Measurements from ENCODE around the gene RGS7BP.

Gene RGS7BP

GRCh38 chr5:64505769-64506566 lies at the start of gene RGS7BP:
TSS of gene RGS7BP (plus strand) at chr5:64506015. CDS start at chr5:64506625, 610 bp downstream.
- DNase-seq (ENCODE audit: low spot score), result peak; percentile 45

GRCh38 chr5:64457846-64458245 lies 48.0 kb upstream of the RGS7BP start:
- DNase-seq (ENCODE audit: low spot score), result no peak

DNA sequence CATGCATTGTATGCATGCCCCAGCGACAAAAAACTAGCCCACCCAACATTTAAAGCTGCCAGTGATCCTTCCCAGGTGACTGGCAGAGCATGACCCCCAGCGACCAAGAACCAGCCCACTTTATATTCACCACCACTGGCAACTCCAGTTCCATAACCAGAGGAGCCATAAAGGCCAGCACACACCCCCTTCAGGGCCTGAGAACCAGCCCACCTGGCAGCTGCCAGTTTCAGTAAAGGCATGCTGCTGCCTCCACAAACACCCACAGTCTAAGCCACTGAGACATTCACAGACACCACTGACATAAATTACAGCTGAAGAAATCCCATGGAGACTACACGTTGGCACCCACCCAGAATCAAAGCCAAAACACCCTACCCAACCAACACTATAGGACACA lies 46.9 kb upstream of the RGS7BP start:
- DNase-seq (ENCODE audit: low spot score), result no peak

DNA sequence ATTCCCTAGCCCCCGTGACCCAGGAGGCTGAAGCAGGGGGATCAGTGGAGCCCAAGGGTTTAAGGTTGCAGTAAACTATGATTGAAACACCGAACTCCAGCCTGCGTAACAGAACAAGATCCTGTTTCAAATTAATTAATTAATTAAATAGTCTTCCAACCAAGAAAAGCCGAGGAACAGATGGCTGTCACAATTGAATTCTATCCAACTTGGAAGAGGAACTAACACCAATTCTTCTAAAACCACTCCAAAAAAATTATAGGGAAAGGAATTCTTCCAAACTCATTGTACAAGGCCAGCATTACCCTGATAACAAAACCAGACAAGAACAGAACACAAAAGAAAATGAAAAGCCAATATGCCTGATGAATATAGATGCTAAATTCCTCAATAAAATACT lies 43.4 kb upstream of the RGS7BP start:
- DNase-seq (ENCODE audit: low spot score), result no peak

- DNase-seq (ENCODE audit: low spot score), result no peak
Measured at GRCh38 chr5:64486163-64486562, 19.7 kb upstream of the RGS7BP start.

DNA sequence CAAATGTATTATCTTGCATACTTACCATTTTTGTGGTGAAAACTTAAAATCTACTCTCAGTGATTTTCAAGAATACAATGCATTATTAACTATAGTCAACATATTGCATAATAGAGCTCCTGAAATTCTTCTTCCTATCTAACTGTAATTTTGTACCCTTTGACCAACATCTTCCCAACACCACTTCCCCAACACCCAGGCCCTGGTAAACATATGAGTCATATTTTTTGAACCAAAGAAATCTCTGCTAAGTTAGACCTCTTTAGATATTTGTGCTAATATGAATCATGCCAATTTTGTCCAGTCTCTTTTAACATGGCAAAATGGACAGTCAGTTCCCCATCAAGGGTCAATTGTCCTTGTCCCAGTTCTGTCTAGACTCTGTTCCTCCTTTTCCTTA lies 18.5 kb upstream of the RGS7BP start:
- DNase-seq (ENCODE audit: low spot score), result no peak

DNA sequence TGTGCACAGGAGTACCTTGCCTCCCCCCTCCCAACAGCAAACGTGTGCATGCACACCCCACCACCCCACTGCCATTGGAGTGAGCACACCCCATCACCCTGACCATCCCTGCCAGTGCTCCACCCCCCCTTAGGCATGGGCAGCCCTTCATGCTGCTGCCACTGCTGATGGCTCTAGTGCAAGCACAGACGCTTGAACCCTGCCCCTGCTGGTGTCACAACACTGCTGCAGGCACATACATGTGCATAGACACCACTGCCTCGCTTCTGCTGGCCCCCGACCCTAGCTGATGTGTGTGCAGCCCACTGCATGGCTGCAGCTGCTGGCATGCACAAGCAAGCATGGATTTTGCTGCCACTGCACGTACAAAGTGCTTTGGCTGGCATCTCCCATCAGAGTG lies 16.0 kb upstream of the RGS7BP start:
- no peak for DNase-seq (ENCODE audit: low spot score)

DNA sequence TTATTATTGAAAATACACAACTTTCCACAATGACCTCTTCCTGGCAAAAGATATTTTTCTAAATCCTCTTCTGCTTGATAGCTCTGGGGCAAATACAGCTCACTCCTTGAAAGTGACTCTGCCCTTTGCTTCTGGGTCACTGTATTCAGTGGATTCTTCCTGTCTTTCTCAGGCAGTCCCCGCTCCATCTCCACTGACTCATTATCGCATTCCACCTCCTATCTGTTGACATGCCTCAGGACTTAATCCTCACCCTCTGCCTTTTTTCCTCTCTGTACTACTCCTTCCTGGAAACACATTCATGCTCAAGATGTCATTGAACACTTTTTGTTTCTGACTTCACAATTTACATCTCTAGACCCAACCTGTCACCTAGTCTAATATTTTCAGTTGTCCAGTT lies 8.4 kb upstream of the RGS7BP start:
- peak; percentile 52 for DNase-seq (ENCODE audit: low spot score)

DNA sequence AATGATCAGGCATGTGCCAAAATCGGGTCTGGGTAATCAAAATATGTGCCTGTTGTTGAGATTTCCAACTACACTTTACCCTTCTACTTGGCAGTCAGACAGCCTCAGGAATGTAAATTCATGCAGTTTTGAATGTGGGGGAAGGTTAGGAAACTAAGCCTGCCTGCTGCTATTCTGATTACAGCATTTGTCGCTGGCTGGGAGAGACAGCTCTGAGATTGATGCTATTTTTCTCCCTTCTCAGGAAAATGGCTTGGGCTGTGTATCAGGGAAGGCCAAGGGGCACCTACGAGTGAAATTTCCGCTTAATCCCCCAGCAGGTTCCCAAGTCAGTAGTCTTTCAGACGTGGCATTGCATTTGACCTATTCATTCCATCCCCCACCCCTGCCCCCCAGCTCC lies 3.6 kb upstream of the RGS7BP start:
- DNase-seq (ENCODE audit: low spot score), result no peak

DNA sequence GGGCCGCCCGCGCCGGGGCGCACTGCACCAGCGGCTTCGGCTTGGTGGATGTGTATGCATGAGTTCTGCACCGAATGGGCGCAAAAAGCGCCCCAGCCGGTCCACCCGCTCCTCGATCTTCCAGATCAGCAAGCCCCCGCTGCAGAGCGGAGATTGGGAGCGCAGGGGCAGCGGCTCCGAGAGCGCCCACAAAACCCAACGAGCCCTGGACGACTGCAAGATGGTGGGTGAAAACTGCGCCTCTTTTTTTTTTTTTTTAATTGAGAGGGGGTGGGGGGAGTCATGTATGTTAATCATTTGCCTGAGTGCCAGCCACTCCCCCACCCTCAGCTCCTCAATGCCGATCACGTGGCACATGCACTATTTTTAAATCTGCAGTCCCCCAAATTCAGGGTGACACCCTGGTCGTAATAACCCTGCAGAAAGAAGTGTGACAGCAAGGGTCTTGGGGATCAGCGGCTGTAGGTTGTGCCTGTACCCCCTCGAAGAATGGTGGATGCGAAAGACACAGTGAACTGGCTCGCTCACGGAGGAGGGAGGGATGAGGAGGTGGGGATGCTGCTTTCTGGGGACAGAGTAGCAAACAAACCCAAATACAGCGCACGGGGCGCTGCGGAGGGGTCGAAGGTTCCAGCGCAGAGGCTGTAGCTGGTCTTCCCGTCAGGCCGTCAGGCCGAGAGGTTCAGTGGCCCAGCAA lies 900 bp downstream of the RGS7BP start:
- no peak for DNase-seq (ENCODE audit: low spot score)

GRCh38 chr5:64507264-64507605 lies 1.4 kb downstream of the RGS7BP start:
- DNase-seq (ENCODE audit: low spot score), result no peak

DNA sequence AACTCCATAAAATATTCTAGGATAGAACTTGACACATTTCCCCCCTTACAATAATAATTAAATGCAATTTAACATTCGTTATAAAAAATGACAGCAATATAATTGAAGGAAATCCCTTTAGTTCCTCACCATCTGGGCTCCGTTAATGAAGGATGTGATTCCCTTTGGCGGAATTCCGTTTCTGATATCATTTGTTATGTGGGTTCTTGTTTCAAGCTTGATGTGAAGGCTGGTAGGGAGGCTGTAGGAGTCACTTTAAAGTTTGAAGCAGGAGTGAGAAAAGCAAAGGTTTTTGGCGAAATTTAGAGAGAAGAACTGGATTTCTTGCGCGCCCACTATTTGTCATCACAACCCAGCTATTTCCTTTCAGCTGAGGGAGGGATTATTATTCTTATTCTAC lies 4.0 kb downstream of the RGS7BP start:
- no peak for DNase-seq (ENCODE audit: low spot score)

GRCh38 chr5:64513492-64513891 lies 7.7 kb downstream of the RGS7BP start:
- DNase-seq (ENCODE audit: low spot score), result no peak

DNA sequence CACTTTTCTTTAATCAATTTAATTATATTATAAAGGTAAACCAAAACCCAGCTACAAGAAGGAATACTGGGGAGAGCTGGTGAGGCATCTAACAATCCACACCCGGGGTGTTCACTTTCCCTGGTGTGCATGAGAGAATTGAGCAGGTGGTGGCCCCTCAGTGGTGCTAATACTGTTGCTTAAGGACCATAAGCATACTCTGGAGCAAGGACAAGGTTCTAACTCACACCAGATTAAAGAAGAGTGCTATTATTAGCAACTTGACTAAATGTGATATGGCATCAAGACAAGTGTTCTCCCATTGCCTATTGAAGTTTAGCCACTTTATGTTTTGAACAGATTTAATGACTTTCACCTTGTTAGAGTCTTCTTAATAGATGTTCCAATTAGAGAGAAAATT lies 8.8 kb downstream of the RGS7BP start:
- DNase-seq (ENCODE audit: low spot score), result no peak

DNA sequence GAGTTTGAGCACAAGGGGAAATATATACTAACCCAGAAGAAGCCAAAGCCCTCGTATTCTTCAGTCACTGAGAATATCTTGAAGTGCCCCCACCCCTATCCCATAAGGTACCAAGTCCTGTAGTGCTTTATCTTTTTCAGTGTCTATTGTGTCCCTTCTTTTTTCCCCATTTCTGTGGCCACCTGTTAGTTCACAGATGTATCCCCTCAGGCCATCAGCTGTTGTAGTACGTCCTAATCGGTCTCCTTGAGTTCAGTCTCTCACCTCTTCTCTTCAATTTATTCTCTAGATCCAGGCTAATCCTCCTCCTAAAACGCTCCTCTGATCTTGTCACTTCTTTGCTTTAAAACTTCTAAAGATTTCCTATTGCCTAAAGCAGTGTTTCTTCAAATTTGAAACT lies 10.4 kb downstream of the RGS7BP start:
- DNase-seq (ENCODE audit: low spot score), result no peak

DNA sequence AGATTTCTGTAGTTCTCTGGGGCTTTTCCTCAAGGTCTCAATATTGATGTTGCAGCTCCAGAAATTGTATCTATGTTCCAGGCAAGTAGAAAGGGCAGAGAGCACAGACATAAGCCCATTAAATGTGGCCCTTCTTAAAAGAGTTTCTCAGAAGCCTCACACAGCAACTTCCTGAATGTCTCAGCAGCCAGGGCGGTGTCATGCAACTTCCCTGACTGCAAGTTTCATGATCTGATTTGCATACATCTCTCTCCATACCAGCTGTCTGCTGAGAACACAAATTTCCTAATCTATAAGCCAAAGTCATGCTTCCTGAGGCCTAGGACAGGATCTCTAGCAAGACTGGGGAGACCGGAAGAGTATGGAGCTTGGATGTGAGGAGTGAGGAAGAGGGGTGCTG lies 13.0 kb downstream of the RGS7BP start:
- DNase-seq (ENCODE audit: low spot score), result no peak

DNA sequence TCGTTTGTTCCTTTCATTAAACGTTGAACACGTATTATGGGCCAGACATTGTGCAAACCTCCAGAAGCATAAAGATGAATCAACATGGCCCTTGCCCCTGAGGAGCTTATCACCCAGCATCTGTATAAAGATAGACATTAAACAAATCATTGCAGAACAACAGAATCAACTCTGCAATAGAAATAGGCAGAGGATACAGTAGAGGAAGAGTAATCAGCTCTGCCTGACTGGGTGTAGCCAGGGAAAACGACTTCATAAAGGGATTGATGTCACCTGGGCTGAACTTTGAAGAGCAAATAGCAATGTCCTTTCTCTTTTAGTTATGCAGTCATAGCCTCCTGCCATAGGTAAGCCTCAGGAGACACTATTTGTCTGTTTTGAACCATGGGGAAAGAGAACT lies 13.4 kb downstream of the RGS7BP start:
- DNase-seq (ENCODE audit: low spot score), result no peak

DNA sequence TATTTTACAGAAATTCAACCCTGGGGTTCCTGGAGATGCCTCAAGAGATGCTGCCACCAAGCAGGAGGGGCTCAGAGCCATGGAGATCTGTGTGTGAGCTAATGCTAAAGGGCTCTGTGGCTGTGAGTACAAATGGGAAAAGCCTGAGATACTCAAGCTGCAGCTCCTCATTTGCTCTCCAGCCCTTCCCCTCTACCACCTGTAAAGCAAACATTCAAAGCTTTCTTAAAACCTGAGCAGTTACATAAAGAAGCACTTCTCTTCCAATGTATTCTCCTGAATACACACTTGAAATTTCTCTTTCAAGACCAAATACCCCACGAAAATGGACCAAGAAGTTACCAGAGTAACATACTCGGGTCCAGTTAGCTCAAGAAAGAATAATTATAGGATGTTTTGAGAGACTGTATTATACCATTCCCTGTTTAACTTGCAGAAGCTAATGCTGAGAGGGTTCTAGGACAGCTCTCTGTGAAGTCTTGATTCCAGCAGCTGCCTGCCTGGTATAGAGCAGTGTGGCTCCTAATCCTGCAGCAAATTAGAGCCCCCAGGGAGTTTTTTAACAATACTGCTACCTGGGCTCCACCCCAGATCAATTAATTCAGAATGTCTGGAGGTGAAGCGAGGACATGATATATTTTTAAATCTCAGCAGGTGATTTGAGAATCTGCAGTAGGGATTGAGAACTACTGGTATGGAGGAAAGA lies 21.1 kb downstream of the RGS7BP start:
- no peak for DNase-seq (ENCODE audit: low spot score)

DNA sequence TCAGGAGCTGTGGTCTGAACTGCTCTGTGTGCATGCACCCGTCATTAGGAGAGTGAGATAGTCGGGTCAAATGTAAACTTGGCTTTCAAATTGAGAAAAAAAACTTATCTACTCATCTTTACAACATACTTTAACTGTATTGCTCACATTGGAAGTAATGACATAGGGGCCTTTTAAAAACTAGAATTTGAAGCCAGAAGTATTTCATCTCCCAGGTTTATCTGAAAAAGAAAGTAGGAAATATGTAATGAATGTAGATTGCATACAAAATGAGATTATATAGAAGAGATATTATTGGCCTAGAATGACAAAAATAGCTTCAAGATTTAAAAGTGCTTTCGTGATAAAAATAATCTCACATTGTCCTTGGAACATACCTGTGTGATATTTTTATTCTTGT lies 24.3 kb downstream of the RGS7BP start:
- no peak for DNase-seq (ENCODE audit: low spot score)

DNA sequence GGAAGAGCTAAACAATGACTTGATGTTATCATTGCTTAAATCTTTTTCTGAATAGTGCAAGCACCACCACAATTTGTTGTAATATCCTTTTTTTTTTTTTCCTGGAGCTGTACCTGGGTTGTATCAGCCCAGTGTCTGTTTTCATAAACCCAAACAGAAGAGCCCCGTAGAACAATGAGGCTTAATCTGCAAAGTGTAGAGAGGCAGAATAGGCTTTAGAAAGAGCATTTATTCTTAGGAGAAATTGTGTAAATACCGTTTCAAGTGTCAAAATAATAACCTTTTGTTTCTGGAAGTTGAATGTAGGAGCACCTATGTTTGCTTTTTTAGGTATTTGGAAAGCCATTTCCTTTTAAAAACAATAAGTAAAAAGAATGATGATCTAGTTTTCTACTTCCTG lies 26.4 kb downstream of the RGS7BP start:
- DNase-seq (ENCODE audit: low spot score), result no peak

- DNase-seq (ENCODE audit: low spot score), result no peak
Measured at GRCh38 chr5:64532657-64533056, 26.8 kb downstream of the RGS7BP start.

DNA sequence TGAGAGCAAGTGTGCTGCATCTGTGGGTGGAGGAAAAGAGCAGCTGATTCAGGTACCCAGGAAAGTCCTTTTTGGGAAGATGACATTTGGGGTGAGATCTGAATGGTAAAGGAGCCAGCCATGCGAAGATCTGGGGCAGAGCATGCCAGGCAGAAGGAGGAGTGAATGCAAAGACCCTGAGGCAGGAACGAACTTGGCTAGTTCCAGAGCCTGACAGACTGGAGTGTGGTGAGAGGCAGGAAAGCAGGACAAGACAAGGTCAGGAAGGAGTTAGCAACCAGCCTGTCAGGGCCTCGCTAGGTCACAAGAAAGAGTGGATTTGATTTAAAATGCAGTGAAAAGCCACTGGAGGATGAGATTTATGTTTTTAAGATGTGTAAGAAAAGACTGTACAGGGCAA lies 28.2 kb downstream of the RGS7BP start:
- DNase-seq (ENCODE audit: low spot score), result no peak

DNA sequence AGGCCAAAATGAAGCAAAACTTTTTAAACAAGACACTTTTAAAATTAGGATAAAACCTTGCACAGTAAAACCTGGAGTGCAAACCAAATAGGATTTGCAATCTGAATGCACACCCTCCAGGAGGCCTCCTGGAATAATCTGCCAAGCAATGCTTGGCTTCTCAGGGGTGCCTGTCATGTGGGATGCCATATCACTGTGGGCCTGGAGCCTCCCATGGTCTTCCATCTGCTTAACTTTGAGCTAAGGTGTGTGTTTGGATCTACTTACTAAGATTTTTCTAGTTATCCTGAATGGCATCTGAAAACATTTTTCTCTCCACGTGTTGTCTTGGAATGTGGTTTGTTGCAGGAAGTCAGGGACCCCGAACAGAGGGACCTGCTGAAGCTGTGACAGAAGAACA lies 52.1 kb downstream of the RGS7BP start:
- DNase-seq (ENCODE audit: low spot score), result no peak

Data from GM03348 (cell line).